GM20000 (cell line): Measurements from ENCODE around the gene BRD1.
"Not testable (repeated sequence)": the region's sequence is repeated elsewhere in the genome, so short reads cannot be mapped to it uniquely, and the experiment has no call there.

Experiments
- DNase-seq: peaks from one replicate; pipeline ENCODE4 v3.0.0; 2012; ENCODE audit warnings: low spot score
- TF ChIP-seq, protein P1 (sequence below): IDR thresholded peaks from 2 replicates; pipeline ENCODE4 v1.5.1; 2012; ENCODE audit warnings: mild to moderate bottlenecking, control low read depth; ENCODE audit errors: extremely low read depth, missing control alignments

The BRD1 gene

GRCh38 chr22:49823289-49824045 lies 4.2 kb downstream of the BRD1 start:
- no peak for DNase-seq
- TF ChIP-seq, protein P1, sequence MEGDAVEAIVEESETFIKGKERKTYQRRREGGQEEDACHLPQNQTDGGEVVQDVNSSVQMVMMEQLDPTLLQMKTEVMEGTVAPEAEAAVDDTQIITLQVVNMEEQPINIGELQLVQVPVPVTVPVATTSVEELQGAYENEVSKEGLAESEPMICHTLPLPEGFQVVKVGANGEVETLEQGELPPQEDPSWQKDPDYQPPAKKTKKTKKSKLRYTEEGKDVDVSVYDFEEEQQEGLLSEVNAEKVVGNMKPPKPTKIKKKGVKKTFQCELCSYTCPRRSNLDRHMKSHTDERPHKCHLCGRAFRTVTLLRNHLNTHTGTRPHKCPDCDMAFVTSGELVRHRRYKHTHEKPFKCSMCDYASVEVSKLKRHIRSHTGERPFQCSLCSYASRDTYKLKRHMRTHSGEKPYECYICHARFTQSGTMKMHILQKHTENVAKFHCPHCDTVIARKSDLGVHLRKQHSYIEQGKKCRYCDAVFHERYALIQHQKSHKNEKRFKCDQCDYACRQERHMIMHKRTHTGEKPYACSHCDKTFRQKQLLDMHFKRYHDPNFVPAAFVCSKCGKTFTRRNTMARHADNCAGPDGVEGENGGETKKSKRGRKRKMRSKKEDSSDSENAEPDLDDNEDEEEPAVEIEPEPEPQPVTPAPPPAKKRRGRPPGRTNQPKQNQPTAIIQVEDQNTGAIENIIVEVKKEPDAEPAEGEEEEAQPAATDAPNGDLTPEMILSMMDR, result no peak

- not testable (repeated sequence) for DNase-seq
These were observed 5.9 kb downstream of the BRD1 start for GRCh38 chr22:49821741-49822140.

DNA sequence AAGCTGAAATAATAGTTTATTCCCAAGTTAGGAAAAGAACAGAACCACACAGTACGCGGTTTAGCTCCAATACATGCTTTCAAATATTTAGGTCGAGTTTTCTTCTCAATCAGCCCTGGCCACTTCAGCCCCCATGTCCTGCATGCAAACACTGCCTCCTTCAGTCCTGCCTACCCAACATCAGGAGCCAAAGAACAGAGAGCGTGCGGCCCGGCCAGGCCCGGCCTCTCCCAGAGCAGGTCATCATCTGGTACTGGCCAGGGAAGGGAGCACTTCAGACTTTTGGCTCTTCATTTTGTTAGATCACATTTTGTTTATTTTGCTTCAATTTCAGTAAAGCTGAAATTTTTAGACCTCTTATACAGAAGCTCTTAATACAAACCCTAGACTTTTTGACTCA lies 6.7 kb downstream of the BRD1 start:
- TF ChIP-seq, protein P1, result no peak

DNA sequence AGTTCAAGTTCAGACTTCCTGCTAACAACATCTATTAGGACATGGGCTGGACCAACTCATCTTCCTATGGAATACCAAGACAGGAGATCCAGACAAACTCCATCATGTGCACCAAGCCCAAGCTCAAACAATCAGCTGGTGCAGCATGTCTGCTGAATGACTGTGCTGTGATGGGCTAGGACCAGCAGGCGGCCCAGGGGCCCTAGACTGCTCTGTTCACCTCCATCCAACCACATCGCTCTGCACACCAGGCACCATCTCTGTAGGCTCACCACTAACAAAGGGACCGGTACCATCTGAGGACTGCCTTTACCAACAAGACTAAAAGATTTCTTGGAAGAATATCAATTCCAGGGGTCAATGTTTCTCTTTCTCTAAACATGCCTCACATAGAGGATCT lies 10.3 kb downstream of the BRD1 start:
- TF ChIP-seq, protein P1, result no peak
- no peak for DNase-seq

More for the DNA sequence above, 6.7 kb downstream of the BRD1 start:
- no peak for DNase-seq

DNA sequence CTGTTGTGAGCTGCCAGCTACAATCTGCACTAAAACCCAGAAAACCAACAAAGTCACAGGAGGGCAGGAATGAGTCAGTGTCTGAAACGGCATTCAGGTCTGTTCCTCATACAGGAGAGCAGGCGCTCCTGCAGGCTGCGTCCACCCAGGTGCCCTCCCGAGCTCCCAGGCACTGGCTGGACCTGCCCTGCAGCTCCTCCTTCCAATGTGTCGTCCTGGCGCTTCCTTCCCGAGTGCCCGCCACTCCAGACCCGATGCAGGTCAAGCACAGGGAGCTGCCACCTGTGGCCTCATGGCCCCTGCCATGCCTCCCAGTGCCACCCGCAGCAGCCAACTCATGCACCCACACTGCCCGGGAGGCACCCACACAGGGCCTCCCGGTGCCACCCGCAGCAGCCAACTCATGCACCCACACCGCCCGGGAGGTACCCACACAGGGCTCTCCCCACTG lies 12.0 kb downstream of the BRD1 start:
- DNase-seq, result no peak
- TF ChIP-seq, protein P1, result no peak

DNA sequence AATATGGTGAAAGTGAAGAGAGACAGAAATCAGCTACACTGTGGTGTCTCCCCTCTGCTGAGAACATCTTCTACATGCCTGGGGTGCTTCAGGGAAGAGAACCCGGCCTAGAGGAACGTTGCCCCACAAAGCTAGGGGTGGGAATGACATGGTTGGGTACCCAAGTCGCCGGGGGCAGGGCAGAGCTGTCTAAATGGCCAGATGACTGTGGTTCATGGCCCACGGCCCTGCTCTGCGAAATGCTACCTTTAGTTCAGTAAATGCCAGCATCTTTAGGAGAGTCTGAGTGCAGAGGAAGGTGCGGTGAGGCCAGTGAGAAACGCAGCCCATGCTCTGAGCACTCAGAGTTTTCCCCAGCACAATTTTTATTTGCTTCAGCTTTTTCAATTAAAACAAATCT lies 12.8 kb downstream of the BRD1 start:
- TF ChIP-seq, protein P1, result no peak
- DNase-seq, result no peak

GRCh38 chr22:49814164-49814686 lies 13.4 kb downstream of the BRD1 start:
- TF ChIP-seq, protein P1, result no peak
- DNase-seq, result no peak

DNA sequence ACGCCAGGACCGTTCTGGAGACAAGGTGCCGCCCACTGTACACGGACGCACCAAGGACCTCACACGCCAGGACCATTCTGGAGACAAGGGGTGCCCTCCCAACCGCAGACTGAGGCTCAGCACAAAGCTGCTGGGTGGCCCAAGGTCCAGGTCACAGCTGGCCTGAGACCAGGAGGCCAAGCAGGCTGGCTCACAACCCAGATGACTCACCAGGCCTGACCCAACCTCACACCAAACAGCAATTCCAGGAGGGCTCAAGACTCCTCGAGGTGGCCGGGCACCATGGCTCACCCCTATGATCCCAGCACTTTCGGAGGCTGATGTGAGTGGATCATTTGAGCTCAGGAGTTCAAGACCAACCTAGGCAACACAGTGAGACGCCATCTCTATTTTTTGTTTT lies 14.8 kb downstream of the BRD1 start:
- TF ChIP-seq, protein P1, result no peak
- no peak for DNase-seq
